ENCODE results near the gene TBC1D9.

DNA sequence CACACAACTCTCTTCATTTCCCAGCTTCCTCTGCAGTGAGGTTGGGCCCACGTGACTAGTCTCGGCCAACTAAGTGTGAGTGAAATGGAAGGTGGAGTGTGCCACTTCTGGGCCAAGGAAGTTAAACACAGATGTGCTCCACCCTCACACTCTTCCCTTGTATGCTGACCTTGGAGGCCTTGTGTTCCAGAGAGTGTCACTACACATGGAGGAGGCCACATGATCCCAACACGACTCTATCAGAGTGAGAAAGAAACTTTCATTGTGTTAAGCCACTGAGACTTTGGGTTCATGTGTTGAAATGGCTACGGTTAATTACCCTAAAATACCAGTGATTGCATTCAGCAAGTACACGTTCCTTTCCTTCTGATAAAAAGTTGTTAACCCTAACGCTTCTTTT is 55.1 kb downstream of the TBC1D9 start:
- TF ChIP-seq POLR2A (IDR thresholded peaks at IDR 0.05) (no peak), POLR2AphosphoS5 (IDR thresholded peaks at IDR 0.05) (no peak)
- TF ChIP-seq, protein P1, sequence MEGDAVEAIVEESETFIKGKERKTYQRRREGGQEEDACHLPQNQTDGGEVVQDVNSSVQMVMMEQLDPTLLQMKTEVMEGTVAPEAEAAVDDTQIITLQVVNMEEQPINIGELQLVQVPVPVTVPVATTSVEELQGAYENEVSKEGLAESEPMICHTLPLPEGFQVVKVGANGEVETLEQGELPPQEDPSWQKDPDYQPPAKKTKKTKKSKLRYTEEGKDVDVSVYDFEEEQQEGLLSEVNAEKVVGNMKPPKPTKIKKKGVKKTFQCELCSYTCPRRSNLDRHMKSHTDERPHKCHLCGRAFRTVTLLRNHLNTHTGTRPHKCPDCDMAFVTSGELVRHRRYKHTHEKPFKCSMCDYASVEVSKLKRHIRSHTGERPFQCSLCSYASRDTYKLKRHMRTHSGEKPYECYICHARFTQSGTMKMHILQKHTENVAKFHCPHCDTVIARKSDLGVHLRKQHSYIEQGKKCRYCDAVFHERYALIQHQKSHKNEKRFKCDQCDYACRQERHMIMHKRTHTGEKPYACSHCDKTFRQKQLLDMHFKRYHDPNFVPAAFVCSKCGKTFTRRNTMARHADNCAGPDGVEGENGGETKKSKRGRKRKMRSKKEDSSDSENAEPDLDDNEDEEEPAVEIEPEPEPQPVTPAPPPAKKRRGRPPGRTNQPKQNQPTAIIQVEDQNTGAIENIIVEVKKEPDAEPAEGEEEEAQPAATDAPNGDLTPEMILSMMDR (IDR thresholded peaks at IDR 0.05), result no peak

Data from sigmoid colon (tissue), 4 donors.